22Rv1 (cell line): ENCODE data around the gene USP13.

Experiments
- CTCF ChIP-seq: fragments of 450-650 bp; IDR thresholded peaks from 2 replicates; pipeline ENCODE4 v1.5.1; 2017; ENCODE audit warnings: mild to moderate bottlenecking
- ZFX ChIP-seq: fragments of 450-650 bp; IDR thresholded peaks from 2 replicates; pipeline ENCODE4 v1.6.1; 2017; ENCODE audit warnings: antibody characterized with exemption, borderline replicate concordance

DNA sequence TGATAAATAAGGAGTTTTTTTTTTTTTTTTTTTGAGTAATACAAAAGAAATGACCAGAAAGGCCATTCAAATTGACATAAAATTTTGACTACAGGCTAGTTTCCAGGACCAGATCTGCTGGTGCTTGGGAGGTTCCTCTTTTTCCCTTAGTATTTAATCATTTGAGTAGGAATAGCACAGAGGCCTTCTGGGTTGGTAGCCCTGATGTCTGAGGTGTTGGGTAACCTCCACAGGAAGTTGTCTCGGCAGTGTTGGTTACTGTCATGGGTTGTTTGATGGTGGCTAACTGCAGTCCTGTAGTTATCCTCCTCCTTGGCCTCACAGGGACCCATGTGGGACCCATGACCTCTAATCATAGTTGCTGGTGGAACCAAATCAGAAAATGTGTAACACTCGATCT lies 91.1 kb downstream of the USP13 start:
- TF ChIP-seq CTCF (no peak), ZFX (no peak)
